Jurkat, Clone E6-1 (cell line): ENCODE measurements around the gene NDC1.
A peak's percentile ranks its signal among the peaks of the same experiment; 100 is the strongest.
"Not testable (repeated sequence)": the region's sequence is repeated elsewhere in the genome, so short reads cannot be mapped to it uniquely, and the experiment has no call there.

Experiments used
- DNase-seq: peaks from one replicate; pipeline ENCODE4 v3.0.0-alpha.2; 2011; ENCODE audit warnings: low read depth, low spot score
- H3K4me3 ChIP-seq: 2 replicates; pipeline ENCODE4 v1.5.1; 2011; ENCODE audit warnings: mild to moderate bottlenecking, low read length, control low read depth, moderate library complexity

The NDC1 gene

DNA sequence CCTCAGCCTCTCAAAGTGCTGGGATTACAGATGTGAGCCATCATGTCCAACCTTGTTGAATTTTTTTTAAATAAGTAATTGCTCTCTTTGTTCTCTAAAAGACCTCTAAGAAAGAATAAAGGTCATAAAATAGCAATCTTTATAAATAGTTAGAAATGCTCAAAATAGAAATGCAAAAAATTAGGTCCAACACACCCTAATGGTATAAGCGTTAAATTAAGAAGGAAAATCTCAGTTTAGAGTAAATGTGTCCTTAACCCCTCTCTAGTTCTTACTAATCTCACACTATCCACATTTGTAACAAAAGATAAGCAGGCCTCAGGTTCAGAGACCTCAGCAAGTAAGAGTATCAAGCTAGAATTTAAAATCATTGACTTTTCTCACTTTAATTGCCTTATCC, 60.8 kb downstream of the NDC1 start:
- DNase-seq, result no peak

DNA sequence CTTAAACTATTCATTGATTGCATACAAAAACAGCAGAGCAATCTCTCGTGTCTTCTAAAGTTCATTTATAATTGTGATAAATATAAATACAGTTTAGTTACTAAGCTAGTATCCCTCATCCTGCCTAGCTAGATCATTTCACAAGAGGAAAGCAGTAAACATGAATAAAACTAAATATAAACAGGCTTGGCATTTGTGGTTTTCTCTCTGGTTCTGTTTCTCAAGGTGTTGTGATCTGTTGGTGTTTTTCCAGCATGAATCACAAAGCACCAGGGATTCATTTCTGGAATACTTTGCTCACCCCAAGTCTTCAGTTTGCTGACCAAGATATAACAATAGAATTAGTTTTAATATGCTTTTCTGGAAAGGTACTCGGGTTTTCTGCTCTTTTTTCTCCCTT, 66.4 kb downstream of the NDC1 start:
- no peak overlapping the region for H3K4me3 ChIP-seq
- no peak for DNase-seq

More for the DNA sequence above, 60.8 kb downstream of the NDC1 start:
- H3K4me3 ChIP-seq, result no peak overlapping the region

DNA sequence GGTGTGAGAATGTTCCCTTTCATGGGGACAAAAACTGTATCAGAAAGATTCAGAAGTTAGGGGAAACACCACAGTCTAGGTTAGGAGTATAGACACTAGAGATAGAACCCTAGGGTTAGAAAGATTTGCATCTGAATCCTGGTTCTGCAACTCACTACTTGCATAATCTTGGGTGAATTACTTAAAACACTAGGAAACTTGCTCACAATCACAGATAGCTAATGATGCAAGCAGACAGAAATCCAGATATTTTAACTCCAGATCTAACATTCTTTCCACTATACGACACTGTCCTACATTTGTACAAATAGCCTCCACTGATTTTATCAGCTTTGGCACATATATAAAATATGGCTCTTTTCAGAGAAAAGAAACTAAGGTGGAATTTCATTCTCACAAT, 68.3 kb downstream of the NDC1 start:
- no peak overlapping the region for H3K4me3 ChIP-seq
- no peak for DNase-seq

DNA sequence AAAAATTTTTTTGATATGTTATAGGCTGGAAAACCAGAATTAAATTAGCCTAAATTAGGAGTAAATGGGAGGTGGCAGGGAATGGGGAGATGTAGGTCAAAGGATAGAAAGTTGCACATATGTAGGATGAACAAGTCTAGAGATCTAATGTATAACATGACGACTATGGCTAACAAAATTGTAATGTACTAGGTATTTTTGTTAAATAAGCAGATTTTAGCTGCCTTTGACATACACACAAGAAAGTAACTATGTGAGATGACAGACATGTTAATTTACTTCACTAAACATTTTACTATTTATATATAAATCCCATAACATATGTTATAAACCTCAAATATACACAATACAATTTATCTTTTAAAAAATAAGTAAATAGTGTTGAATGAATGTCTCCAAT, 68.9 kb downstream of the NDC1 start:
- H3K4me3 ChIP-seq, result no peak overlapping the region
- DNase-seq, result no peak

DNA sequence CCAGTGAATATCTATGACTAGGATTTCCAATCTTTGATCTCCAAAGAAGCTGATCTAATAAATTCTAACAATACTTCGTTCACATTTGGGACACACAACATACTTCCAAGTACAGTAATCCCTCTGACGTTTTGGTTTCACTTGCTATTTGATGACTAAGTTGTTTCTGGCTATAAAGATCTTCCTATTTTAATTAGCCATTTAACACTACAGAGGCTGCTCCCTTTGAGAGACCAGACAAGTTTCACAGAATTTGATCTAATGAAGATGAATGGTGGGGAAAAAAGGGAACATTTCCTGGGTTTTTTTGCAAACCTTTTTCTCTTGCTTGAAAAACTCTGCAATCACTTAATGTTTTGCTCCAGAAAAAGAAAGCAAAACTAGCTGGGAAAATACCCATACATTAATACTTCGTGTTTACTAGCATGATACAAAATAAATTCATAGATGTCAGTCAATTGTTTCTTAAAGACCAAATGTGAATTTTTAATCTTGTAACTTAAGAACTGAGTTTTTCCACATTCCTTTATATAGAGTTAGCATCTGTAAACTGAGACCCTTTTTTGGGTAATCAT, 71.2 kb downstream of the NDC1 start:
- DNase-seq, result no peak
- H3K4me3 ChIP-seq, result no peak overlapping the region

DNA sequence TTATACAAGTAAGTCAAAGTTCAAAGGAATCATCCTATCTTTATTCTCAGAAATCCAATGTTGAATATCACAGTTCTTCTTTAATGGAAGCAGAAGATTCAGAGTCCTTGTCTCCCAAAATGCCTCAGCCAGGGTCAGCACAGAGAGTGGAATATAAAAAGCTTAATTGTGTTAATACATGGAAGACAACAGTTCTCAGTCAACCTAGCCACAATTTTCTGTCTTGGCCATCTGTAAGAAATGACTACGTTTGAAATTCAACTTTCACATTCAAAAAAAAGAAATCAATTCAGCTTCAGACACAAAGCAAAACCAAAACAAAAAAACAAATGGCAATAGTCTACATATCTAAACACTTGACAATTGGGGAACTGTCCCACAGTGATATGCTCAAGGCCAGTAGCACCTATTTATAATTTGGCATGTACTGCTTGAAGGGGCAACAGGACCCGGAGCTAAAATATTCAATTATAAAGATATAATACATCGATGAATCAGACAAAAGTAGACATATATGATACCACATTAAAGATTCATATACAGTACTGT, 71.8 kb downstream of the NDC1 start:
- DNase-seq, result no peak
- H3K4me3 ChIP-seq, result no peak overlapping the region

DNA sequence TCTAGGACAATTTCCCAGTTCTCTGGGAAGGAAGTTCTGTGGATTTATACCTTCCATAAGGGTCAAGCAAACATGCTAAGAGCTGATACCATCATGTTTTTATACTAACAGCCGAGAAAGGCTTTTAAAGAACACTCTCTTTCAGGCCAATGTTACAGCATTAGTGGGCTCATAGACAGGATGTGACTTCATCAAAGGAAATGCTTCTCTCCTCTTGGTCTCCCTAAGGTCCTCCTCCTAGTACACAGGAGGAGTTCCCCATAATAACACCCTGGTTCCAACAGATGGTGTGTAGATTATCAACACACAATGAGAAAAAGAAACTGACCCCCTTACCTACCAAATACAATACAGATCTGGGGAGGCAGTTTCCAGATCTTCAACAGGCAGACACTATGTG, 72.4 kb downstream of the NDC1 start:
- peak; percentile 25 for DNase-seq
- H3K4me3 ChIP-seq, result no peak overlapping the region

DNA sequence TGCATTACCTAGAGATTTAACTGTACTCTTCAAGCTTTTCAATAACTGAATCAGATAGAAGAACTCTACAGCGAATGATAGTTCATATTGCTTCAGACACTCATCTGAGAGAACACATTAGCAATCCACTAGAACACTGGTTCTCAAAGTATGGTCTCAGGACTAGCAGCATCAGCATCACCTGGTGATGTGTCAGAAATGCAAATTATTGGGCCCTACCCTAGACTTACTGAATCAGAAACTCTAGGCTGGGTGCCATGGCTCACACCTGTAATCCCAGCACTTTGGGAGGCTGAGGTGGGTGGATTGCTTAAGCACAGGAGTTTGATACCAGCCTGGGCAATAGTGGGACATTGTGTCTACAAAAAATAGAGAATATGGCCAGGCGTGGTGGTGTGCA, 74.2 kb downstream of the NDC1 start:
- no peak for DNase-seq
- H3K4me3 ChIP-seq, result no peak overlapping the region

DNA sequence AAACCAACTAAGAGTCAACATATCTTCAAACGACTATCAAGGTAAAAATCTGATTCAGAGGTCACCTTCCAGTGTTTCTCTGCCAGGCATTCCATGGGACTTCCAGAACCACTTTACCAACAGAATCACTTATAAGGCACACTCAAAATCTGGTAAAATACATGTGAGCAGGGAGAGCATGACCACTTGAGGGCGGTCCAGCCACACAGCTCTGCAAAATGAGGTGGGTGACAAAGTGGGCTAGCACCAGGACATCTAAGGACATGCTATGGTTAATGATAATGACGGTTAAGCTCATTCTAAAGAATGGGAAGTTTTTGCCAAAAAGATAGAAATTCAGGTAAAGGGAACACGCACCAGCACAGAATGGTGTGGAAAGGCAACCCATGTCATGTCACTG, 74.6 kb downstream of the NDC1 start:
- H3K4me3 ChIP-seq, result no peak overlapping the region
- DNase-seq, result no peak

DNA sequence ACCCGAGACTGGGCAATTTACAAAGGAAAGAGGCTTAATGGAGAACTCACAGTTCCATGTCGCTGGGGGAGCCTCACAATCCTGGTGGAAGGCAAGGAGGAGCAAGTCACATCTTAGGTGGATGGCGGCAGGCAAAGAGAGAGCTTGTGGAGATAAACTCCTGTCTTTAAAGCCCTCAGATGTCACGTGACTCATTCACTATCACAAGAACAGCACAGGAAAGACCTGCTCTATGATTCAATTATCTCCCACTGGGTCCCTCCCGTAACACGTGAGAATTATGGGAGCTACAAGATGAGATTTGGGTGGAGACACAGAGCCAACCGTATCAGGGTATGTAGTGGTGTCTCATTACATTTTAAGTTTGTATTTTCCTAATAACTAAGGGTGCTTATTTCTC, 77.6 kb downstream of the NDC1 start:
- not testable (repeated sequence) for DNase-seq, H3K4me3 ChIP-seq

DNA sequence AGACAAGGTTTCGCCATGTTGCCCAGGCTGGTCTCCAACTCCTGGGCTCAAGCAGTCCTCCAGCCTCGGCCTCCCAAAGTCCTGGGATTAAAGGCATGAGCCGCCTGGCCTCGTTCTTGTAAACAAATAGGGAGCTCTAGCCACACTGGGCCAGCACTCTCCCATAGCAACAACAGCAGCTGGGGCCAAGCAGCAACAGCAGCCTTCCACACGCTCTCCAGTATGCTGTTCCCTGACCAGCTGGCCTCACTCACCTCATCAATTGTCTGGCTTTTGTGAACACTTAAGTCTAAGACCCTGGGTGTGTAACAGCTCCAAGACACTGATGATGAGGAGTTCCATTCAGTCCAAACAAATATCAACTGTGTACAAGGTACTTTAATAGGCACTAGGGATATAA, 82.2 kb downstream of the NDC1 start:
- H3K4me3 ChIP-seq, result no peak overlapping the region
- no peak for DNase-seq

DNA sequence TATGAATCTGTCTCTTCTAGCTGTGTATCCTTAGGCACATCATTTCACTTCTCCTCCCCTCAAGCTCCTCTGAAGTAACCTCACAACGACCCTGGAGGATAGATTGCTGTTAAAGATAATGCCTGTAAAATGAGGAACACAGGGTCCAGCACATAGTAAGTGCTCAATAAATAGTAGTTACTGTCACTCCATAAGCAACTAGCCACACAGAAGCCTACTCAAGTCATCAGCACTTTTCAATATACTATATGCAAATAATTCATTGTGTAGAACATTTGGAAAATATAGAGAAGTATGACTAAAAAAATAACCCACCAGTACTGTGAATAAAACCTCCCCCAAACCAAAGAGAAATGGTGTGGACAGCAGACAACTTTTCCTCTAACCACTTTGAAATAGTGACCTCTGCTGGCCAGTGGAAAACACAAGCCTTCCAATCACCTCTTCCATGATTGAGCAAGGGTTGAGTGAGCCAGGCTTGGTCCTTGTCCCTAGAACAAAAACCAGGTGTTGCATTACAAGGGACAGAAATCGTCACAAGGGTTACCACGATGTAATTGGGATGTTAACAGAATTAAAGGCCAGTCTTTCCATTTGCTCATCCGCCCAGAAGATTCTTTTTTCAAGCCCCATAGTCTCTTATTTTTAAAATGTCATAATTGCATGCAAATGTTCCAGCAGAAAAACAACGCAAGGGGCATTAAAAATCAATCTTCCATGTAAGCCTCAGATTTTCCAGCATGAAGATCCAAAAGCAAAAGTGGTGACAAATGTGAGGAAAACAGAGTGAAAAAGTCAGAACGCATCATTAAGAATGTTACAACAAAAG, 83.4 kb downstream of the NDC1 start:
- no peak overlapping the region for H3K4me3 ChIP-seq
- peak; percentile 14 for DNase-seq

DNA sequence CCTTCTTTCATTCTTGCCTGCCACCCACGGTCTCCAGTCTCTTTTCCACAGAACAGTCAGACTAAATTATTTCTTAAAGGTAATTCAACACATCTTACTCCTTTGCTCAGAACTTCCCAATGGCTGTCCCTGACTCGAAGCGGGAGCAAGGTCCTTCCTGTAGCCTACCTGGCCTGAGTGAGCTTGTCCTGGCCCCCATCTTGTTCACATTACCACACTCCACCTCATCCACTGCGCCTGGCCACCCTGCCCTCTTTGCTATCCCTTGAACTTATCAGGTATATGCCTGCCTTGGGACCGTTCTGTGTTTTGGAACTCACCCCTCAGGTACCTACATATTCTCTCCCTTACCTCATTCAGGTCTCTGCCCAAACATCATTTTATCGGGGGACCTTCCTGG, 85.8 kb downstream of the NDC1 start:
- no peak for DNase-seq
- no peak overlapping the region for H3K4me3 ChIP-seq

DNA sequence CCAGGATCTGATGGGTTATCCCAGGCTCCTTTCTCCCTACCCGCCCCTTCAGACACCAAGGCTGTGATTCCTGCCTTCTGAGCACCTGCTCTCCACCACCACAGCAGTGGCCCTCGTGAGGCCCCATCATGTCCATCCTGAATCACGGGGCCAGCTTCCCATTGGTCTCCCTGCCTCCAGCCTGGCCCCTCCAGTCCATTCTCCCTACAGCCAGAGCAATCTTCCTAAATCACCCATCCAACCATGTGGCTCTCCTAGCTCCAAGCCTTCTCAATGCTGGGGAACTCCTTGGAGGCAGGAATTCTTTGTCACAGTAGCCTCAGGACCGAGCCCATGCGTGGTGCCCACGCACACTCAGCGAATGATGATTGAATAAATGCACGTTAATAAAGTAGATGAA, 90.3 kb downstream of the NDC1 start:
- no peak for DNase-seq

DNA sequence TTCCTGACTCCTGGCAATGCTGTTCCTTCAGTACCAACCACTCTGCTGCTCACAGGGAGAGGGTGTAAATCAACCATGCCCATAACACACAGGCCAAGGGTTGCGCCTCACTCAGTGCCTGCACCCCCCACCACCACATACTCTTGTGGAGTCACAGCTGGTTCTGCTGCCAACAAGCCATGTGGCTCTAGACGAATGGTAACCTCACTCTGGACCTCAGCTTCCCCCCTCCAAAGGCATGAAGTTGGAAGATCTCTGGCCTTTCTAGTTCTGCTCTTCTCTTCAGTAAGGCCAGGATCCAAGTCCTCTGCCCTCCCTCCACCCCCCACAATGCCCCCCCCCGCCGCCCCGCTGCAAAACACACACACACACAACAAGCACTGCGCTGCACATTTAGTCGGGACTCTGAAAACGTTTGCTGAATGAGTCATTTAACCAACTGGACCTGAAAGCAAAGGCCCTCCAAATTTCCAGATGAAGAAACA, 97.4 kb downstream of the NDC1 start:
- DNase-seq, result no peak
- no peak overlapping the region for H3K4me3 ChIP-seq

More for the DNA sequence above, 90.3 kb downstream of the NDC1 start:
- no peak overlapping the region for H3K4me3 ChIP-seq

DNA sequence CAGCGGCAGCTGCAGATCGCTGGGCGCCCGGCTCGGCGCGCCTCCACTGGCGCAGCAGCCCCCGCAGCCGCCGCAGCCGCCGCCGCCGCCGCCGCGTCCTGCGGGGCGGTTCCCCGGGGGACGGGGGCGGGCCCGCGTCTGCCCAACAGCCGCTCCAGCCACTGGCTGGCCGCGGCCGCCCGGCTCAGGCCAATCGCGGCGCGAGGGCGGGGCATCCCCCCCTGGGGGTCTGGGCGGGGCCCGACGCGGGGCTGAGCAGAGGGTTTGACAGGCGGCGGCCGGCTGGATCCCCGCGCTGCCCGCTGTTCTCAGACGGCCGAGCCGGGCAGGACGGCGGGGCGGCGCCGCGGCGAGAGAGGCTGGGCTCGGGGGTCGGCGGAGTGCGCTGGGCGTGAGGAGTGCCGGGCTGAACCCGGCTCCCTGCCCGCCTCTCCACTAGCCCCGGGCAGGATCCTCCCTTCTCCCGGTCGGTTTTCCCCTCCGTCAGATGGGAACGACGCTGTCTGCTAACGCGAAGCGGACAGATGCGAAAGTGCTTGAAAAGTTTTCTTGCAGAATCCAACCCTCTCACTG, 98.9 kb downstream of the NDC1 start, which contains the start of gene GLIS1:
GLIS1 (minus strand) TSS at position 56 of the 573 bp plus-strand sequence. CDS start 1,100 bp downstream, outside the sequence.
- DNase-seq, result peak; percentile 19
- peak within 1 kb of the TSS; percentile 47 for H3K4me3 ChIP-seq

DNA sequence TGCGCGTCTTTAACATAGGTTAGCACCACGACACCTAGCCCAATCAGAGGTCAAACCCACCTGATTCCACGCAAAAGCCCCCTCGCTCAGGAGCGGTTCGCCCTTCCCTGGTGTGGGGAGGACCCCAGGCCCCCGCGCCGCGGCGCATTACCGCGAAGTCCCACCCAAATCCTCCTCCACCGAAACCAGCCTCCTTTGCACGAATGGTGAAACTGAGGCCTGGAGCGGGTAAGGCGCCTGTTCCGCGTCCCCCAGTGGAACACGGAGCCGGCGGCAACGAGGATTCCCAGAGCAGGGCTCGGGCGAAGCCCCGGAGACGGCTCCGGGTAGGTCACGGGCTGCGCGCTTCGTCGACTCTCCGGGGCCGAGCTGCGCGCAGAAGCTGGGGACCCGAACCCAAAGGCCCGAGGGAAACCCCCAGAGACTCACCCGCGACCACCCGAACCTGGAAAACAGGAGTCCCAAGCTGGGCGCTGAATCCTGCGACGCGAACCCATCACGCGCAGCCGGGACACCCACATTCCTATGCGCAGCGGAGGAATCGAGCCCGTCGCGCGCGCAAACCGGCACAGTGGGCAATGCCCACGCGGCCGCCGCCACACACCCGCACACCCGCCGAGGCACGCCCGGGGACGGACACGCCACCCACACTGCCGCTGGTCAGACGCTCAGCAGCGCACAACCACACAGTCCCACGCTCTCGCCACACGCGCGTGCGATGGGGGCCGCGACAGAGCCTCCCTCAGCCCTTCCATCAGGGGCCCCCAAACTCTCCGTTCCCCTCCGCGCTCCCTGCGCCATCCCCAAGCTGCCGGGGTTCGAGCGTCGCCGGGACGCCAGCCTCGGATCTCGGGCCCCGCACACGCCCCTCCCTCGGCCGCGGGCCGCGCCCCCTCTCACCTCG, 99.6 kb downstream of the NDC1 start:
- no peak for DNase-seq
- peak overlapping the region; percentile 47 for H3K4me3 ChIP-seq

DNA sequence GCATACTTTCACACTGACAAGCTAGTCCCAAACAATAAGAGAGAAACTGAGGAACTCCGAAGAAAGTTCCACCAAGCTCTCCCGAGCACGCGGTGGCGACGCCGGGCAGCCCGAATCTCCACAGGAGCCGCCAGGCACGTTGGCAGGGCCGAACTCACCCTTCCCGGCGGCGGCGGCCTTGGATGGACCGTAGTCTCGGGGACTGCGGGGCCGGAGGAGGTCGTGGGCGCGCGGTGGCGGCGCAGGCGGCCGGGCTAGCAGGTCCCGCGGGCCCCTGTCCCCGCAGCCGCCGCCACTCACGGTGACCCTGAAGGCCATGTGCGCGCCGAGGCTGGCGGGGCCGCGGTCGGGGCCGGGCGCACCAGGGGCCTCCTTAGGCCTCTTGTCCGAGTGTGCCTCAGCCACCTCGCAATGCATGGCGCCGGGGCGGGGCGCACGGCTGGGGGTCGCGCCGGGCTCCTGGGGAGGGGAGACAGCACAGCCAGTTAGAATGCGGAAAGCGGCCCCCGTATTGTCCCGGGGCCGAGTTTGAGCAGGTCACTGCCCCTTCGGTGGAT, 100.4 kb downstream of the NDC1 start:
- no peak for DNase-seq
- no peak overlapping the region for H3K4me3 ChIP-seq

DNA sequence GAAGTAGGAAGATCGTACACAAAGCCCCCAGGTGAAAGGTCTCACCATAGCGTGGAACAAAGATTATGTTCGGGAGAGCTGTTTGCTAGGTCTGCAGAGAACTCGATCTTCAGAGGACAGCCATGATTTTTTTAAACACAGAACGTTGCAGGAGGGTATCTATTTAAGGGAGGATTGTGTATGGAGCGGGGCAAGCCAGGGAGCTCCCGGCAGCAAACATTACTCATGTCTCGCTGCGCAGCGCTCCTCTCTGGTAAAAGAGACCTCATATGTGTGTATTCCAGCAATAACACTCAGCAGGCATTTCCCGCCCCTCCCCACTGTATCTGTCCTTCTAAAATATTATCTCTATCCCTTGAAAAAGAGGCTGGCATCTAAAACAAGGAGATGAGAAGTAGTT, 101.8 kb downstream of the NDC1 start:
- no peak for DNase-seq

More for the DNA sequence above, 101.8 kb downstream of the NDC1 start:
- H3K4me3 ChIP-seq, result no peak overlapping the region
